ENCODE measurements around the gene LRRC4. TPM values are rescaled to one million over a fixed set of nuclear protein-coding genes. Genes with fewer than 3 reads are reported as not detected.

LRRC4 gene
- total RNA-seq, 2 experiments from 2014 or later, result 1.1 to 1.6 TPM

GRCh38 chr7:128026551-128026950, 4.7 kb downstream of the LRRC4 start:
- DNase-seq (no peak), ATAC-seq (ENCODE audit: poor library complexity) (no peak)
- no peak overlapping the region for H3K27ac Mint-ChIP-seq
- Histone ChIP-seq H3K27ac (ENCODE audit: low read depth in 1 of 2, low read length in 2 of 2) (no peak overlapping the region), H3K4me3 (ENCODE audit: low read length) (no peak overlapping the region), H3K4me1 (ENCODE audit: insufficient read depth, low read length) (peaks cover 16% of the 10 kb centered on the region), H3K27me3 (ENCODE audit: control insufficient read depth in 1 of 2, insufficient read depth in 2 of 2, low read length in 2 of 2) (peaks cover 0 to 10% of the 10 kb centered on the region in 2 experiments), H3K9me3 (ENCODE audit: control insufficient read depth in 1 of 2, insufficient read depth in 1 of 2, low read length in 2 of 2) (peaks cover 0 to 6% of the 10 kb centered on the region in 2 experiments), H3K36me3 (ENCODE audit: insufficient read depth, low read length) (peaks cover 8% of the 10 kb centered on the region)
- H3K36me3 Mint-ChIP-seq (ENCODE audit: low read depth), result peaks cover 2% of the 10 kb centered on the region
- no peak for TF ChIP-seq CTCF (IDR thresholded peaks at IDR 0.05)
- ChIA-PET POLR2A (no interaction called here), CTCF (interaction anchor here (0.7 kb wide), 1 partner anchor 170 kb away, joined by 3 read pairs; no protein-coding TSS in a partner anchor)
- intact Hi-C loops (cut with DNase I, micrococcal nuclease), result no loop called here
- H3K9me3 Mint-ChIP-seq, result no peaks in the 10 kb centered on the region
- H3K27me3 Mint-ChIP-seq, result no peaks in the 10 kb centered on the region
- no peak overlapping the region for H3K4me3 Mint-ChIP-seq
- H3K4me1 Mint-ChIP-seq (ENCODE audit: low read depth), result peaks cover 38% of the 10 kb centered on the region

GRCh38 chr7:128025819-128026218, 5.4 kb downstream of the LRRC4 start:
- Histone ChIP-seq H3K36me3 (ENCODE audit: insufficient read depth, low read length) (peaks cover 9% of the 10 kb centered on the region), H3K4me3 (ENCODE audit: low read length) (no peak overlapping the region), H3K27ac (ENCODE audit: low read depth in 1 of 2, low read length in 2 of 2) (no peak overlapping the region), H3K27me3 (ENCODE audit: control insufficient read depth in 1 of 2, insufficient read depth in 2 of 2, low read length in 2 of 2) (peaks cover 0 to 10% of the 10 kb centered on the region in 2 experiments), H3K4me1 (ENCODE audit: insufficient read depth, low read length) (peaks cover 16% of the 10 kb centered on the region), H3K9me3 (ENCODE audit: control insufficient read depth in 1 of 2, insufficient read depth in 1 of 2, low read length in 2 of 2) (peaks cover 0 to 6% of the 10 kb centered on the region in 2 experiments)
- no peaks in the 10 kb centered on the region for H3K27me3 Mint-ChIP-seq
- no peak for TF ChIP-seq CTCF (IDR thresholded peaks at IDR 0.05)
- H3K27ac Mint-ChIP-seq, result no peak overlapping the region
- DNase-seq, result no peak
- intact Hi-C loops (cut with DNase I, micrococcal nuclease), result no loop called here
- POLR2A ChIA-PET, result no interaction called here
- no peak for ATAC-seq (ENCODE audit: poor library complexity)
- no peak overlapping the region for H3K4me3 Mint-ChIP-seq
- H3K4me1 Mint-ChIP-seq (ENCODE audit: low read depth), result peaks cover 38% of the 10 kb centered on the region
- no peaks in the 10 kb centered on the region for H3K9me3 Mint-ChIP-seq
- CTCF ChIA-PET, result interaction anchor here (0.7 kb wide), 1 partner anchor 170 kb away, joined by 3 read pairs; no protein-coding TSS in a partner anchor
- peaks cover 9% of the 10 kb centered on the region for H3K36me3 Mint-ChIP-seq (ENCODE audit: low read depth)

GRCh38 chr7:128025380-128025779, 5.9 kb downstream of the LRRC4 start:
- CTCF ChIA-PET, result no interaction called here
- Histone ChIP-seq H3K9me3 (ENCODE audit: control insufficient read depth in 1 of 2, insufficient read depth in 1 of 2, low read length in 2 of 2) (peaks cover 0 to 6% of the 10 kb centered on the region in 2 experiments), H3K4me3 (ENCODE audit: low read length) (no peak overlapping the region), H3K27ac (ENCODE audit: low read depth in 1 of 2, low read length in 2 of 2) (no peak overlapping the region), H3K27me3 (ENCODE audit: control insufficient read depth in 1 of 2, insufficient read depth in 2 of 2, low read length in 2 of 2) (peaks cover 0 to 10% of the 10 kb centered on the region in 2 experiments), H3K36me3 (ENCODE audit: insufficient read depth, low read length) (peaks cover 13% of the 10 kb centered on the region), H3K4me1 (ENCODE audit: insufficient read depth, low read length) (peaks cover 11% of the 10 kb centered on the region)
- Mint-ChIP-seq H3K36me3 (ENCODE audit: low read depth) (peaks cover 14% of the 10 kb centered on the region), H3K4me3 (no peak overlapping the region), H3K27ac (no peak overlapping the region), H3K27me3 (no peaks in the 10 kb centered on the region), H3K9me3 (no peaks in the 10 kb centered on the region), H3K4me1 (ENCODE audit: low read depth) (peaks cover 34% of the 10 kb centered on the region)
- ATAC-seq (ENCODE audit: poor library complexity) (no peak), DNase-seq (no peak)
- intact Hi-C loops (cut with DNase I, micrococcal nuclease), result no loop called here
- no peak for TF ChIP-seq CTCF (IDR thresholded peaks at IDR 0.05)
- POLR2A ChIA-PET, result no interaction called here

Data from CD4-positive, alpha-beta T cell (primary cell).